GM04504 (cell line): ENCODE results near the gene DGCR8.

Experiments
- DNase-seq: peaks from one replicate; pipeline ENCODE4 v3.0.0-alpha.2; 2012; ENCODE audit warnings: low read depth

DGCR8 gene

DNA sequence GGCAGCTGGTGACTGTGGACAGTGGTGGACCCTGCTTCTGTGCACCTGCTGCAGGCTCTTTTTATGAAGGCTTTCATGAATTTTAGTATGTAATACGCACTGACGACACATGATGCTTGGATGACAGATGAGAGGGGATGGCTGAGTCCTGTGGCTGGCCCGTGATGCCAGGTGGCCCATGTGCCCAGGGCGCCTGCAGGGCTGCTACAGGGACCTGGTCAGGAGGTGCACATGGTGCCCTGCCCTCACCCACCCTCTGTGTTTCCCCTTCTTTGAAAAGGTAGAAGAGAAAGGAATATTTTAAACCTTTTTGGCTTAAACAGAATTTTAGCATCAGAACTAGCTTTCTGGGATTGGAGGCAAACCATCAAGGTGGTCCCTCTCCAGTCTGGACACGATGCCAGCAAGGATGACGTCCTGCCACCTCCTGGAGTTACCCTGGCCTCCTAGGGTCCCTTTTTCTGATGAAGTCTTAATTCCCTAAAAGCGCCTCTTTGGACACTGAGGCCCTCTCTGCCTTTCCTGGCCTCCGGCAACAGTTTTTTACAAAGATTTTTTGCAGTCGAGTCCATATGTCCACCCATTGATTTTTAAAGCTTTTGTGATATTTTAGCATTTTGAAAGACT is 30.4 kb downstream of the DGCR8 start:
- DNase-seq, result no peak

DNA sequence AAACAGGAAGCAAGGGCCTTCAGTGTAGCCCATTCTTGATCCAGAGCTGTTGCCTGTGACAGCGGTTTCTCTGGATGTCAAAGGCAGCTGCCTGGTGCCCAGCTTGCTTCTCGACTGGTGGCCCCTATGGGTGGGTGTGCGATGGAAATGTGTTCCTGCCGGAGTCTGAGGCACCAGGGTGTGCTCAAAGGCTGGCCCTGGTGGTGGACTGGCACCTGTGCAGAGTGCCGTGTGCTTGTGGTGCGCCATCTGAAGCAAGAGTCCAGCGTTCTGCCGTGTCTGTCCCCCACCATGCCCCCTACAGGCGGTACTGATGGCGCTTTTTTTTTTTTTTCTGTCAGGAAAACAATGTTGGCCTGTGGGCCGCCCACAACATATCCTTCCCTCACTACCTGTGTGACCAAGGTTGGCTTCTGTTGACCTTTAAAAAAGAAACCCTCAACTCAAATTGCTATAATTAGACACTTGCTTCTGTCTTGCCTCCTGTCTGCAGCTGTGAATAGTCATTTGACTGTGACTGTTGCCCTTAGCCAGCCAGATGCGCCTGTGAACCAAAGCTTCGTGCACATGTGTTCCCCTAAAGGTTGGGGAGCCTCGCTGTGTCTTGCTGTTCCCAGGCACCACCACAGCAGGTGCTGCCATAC is 31.1 kb downstream of the DGCR8 start:
- DNase-seq, result no peak

DNA sequence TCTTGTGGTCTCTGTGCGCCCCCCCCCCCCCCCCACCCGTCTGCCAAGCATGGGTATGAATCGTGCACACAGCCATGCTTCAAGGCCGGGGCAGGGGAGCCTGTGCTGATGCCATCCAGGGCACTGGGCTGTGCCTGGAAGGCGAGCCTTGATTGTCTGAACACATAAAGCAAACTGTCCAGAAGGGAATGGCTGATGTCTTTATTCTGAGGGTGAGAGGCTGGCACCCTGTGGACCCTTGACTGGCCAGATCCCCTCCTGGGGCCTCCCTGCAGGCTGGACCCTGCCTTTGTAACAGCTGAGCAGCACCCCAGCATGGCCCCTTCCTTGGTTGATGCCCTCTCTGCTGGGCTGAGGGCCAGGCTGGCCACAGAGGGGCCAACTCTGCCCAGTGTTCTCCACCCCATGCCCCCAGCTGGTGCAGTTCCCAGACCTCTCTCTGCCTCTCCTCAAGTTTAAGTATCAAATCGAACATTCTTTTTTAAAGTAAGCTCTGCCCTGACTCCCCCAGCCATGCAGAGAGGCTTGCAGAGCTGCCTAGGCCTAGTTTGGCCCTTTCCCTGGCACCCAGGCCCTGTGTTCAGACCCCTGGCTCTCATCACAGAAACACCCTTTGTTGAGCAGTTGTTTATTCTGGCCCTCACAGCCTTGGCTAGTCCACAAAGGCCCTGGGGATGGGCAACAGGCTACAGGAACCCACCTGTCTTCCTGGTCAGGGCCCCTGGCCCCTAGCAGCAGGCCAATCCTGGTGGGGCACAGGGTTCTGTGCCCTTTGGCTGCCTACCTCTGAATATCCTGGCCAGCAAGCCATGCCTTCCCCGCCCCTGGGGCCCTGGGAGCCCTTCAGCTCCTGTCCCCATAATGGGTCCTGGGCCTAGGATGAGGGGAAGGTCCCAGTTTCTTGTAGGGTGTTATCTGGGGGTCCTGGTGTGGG is 31.9 kb downstream of the DGCR8 start:
- no peak for DNase-seq

DNA sequence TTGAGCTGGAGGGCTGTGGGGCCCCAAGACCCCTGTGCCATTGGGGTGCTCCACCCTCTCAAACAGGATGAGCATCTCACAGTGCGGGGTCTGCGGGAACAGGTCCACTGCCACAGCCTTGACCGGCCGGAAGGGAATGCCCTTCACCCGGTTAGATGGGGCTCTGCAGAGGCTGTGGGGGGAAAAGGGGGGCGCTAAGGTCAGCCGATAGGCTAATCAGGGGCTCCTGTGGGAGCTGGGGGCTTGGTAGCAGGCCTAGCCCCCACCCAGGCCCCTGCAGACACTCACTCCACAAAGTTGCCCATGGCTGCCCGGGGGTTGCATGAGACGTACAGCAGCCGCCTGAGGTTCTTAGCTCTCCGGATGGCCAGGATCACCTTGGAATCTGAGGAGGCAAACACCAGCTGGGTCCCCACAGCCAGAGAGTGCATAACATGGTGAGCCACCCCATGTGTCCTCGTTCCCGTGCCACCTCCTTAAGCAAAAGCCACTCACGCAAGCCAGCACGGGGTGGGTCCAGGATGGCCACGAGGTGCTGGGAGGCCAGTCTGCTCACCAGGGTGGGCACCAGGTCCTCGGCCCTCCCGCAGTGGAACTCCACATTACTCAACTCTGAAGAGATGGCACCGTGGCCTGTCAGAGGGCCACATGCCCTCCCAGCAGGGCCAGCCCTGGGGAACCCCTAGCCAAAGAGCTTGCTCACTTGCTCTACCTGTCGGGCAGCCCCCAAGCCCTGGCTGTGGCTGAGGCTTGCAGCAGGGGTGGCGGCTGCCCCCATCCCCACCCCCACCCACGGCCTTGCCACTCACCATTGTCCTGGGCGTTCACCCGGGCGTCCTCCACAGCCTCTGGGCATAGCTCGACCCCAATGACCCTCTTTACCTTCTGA is 32.8 kb downstream of the DGCR8 start:
- no peak for DNase-seq

DNA sequence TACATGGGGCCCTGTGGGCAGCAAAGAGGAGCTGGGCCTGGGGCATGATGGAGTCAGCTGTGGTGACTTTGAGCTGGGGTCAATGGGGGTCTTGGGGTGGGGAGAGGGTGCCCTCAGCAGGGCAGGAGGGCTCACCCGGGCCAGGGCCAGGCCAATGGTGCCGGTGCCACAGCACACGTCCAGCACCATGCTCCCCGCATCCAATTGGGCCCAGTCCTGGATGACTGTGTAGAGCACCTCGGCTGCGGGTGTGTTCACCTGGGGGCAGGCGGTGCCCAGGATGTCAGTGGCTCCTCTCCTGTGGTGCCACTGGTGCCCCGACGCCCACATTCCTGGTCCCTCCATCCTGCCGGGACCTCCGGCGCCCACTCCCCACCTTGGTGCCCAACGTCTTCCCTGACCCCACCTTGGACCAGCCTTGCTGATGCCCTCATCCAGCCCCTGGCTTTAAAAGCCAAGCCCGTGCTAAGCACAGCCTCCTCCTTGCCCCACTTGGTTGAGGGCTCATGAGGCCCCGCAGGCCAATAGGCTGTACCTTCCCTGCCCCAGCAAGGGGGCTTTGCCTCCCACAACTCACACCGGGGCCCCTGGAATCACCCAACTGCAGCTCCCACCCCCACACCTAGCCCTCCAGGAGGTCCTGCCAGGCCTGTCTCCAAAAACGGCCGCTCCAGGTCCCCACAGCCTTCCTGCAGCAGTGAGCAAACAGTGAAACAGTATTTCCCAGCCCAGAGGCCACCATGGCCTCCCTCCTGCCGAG is 33.7 kb downstream of the DGCR8 start:
- no peak for DNase-seq

DNA sequence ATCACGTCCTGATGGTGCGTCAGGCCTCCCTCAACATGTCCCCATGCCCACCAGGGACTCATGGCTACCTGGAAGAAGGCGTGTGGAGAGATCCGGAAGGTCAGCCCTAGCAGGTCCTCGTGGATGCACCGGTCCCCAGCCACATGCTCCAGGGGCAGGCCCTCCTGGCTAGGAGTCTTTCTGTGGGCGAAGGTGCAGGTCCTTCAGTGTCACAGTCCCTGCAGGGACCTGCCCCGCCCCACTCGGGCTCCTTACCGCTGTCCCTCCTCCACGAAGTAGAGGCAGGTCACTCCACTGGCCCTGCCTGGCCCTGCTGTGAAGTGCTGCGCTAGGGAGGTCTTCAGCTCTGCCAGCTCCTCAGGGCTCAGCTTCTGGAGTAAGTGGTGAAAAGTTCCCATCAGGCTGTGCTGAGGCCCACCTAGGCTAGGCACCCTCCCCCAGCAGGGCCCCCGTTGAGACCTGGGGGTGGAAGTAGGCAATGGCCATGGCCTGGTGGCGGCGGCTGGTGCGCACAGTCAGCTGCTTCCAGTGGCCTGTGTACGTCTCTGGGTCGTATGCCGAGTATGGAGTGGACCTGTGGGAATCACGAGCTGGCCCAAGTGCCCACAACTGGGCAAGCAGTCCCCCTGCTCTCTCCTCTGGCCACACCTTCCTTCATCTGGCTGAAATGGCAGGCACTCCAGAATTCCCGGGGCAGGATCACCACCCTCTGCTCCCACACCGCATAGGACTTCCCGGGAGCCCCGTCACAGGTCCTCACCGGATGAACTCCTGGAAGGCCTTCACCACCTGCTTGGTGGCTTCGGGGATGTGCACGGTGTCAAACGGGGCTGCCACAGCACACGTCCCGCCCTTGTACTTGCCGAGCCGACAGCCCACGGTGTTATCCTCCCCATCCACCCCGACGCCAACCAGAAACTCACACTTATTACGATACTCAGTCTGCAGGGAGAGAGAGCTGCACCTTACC is 34.8 kb downstream of the DGCR8 start:
- DNase-seq, result no peak

DNA sequence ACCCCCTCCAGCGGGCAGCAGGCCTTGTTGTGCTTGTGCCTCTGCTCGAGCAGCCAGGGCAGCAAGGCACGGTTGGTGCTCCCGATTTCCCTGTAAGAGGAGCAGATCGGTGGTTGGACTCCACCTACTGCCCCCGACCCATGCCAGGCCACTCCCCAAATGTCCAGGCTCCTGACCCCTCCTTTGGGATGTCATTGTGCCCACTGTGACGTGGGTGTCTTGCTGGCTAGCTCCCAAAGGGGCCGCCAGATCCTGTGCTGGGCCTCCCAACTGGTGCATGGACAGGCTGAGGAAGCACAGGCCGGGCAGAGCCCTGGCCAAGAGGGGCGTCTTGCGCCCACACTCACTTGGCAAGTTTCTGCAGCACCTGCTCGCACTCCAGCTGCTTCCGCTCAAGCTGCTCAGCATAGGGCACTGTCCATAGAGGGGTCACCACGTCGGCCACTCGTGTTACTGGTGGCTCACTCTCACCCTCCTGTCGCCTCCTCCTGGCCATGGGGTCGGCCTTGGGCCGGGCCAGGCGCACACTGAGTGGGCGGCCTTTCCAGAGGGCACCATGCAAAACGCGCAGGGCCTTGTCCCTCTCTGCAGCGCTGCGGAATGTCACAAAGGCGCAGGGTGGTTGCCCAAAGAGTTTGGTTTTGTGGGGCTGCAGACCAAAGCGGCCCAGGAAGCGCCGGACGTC is 35.8 kb downstream of the DGCR8 start, which contains the start of gene RANBP1:
TSS of gene RANBP1 (plus strand) at position 414 of the 685 bp plus-strand sequence. CDS start at position 495, 81 bp downstream.
- DNase-seq, result no peak

DNA sequence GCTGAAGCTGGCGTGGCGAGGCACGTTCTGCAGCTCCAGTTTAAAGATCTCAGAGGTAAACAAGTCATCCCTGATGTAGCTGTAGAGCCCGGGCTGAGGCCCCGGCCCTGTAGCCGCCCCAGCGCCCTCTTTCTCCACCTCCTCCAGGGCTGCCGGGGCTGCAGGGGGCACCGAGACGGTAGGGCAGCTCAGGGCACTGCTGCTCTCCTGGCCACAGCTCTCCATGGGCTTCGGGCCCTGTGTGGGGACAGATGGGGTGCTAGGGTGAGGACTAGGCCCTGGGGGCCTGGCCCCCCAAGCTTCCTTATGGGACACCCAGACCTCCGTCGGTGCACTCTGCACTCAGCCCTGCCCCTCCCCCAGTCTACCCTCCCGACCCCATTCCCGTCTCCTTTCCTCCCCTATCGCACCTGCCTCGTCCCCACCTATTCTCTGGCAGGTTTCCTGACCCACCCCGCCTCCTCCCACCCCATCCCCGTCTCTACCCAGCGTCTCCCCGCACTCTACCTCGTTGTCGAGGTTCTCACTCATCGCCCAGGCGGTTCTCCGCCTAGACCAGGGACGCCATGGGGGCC is 36.4 kb downstream of the DGCR8 start:
- no peak for DNase-seq

DNA sequence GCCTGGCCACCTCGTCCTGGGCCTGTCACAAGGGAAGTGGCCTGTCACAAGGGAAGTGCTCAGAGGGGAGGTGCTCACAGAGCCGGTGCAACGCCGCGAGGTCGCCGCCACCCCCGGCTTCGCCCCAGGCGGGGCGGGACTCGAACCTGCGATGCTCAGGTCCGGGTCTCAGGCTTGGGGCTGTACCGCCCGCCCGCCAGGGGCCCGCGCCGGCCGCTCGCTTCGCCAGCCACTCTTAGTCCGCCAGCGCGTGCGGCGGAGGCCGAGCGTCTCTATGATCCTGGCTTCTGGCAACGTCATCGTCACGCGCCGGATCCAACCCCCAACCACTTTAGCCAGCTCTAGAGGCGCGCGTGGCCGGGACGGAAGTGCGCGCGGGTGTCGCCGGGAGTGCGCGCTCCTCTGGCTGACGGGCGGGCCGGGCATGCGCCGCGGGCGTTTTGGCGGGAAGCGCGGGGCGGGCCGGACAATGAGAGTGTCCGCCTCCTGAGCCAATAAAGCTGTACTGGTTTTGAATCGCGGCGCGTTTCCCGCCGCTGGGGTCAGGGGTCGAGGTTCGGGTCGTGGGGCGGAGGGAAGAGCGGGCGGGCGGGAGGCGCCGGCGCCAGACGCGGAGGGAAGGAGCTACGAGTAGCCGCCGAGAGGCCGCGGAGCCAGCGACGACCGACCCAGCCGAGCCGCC is 37.1 kb downstream of the DGCR8 start, which contains the start of gene TRMT2A:
TSS of gene TRMT2A (minus strand) at position 276 of the 682 bp plus-strand sequence. CDS start 320 bp downstream, outside the sequence.
- DNase-seq, result peak; percentile 96

DNA sequence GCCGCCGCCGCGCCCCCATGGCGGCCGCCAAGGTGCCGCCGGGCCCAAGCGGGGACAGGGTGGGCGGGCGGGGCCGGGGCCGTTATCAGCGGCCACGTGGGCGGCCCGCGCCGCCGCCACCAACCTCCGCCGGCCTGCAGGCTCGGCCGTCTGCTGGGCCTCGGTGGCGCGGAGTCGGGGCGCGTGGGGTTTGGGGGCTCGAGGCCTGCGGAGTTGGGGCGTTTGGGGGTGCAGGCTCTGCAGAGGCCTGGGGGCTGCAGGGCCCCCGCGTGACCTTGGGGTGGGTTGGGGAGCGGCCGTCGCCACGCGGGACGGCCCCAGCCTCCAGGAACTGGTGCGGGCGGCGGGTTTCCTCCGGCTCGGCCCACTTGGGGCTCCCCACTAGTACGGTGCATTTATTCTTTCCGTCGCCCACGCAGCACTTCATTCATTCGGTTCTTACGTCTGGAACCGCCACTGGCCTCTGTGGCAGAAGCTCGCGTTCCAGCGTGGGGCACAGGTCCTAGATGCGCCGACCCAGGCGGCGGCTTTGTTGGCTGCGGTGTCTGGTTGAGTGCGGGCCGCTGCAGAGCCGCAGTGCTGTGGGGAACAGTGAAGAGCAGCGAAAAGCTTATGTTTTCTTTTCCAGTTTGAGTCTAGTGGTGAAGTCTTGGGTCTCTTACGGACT is 37.7 kb downstream of the DGCR8 start:
- no peak for DNase-seq

DNA sequence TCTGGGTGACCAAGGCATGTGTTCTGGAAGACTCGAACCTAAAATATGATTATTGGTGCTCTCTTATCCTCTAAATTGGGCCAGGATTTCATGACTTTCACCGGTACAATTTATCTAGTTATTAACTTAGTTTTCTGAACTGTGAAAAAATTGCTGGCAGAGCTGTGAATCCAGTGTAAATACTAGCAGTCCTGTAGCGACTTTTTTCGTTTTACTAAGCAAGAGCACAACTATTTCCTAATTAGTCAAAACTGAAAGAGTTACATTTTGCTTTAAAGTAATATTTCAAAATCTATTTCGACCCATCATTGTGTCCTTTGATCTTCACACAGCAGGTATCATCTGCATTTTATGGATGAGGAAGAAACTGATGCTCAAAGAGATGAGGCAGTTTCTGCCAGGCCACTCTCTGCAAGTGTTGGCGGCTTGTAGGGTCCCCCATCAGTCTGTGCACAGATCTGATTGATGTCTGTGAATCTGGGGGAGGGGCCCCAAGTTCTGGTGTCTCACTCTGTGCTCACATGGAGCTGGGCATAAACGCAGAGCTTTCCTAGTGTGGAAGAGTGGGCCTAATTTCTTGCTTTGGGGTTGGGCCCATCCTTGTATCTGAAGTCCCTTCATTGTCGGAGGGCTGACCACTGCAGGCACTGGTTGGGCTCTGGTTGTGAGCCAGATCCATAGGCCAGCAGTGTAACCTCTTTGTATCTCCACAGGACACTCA is 38.4 kb downstream of the DGCR8 start:
- DNase-seq, result no peak

DNA sequence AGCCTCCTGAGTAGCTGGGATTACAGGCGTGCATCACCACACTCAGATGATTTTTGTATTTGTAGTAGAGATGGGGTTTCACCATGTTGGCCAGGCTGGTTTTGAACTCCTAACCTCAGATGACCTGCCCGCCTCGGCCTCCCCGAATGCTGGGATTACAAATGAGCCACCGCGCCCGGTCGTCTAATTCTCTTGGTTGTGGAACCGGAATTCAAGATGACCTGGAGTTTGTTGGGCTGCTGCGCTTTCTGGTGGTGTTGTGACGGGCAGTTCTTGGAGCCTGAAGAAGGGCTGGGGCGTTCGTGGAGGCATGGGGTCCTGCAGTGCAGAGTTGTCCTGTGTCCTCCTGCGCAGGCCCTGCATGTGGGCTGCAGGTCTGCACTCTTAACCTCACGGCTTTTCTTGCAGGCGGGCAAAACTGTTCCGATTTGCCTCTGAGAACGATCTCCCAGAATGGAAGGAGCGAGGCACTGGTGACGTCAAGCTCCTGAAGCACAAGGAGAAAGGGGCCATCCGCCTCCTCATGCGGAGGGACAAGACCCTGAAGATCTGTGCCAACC is 41.9 kb downstream of the DGCR8 start:
- no peak for DNase-seq

DNA sequence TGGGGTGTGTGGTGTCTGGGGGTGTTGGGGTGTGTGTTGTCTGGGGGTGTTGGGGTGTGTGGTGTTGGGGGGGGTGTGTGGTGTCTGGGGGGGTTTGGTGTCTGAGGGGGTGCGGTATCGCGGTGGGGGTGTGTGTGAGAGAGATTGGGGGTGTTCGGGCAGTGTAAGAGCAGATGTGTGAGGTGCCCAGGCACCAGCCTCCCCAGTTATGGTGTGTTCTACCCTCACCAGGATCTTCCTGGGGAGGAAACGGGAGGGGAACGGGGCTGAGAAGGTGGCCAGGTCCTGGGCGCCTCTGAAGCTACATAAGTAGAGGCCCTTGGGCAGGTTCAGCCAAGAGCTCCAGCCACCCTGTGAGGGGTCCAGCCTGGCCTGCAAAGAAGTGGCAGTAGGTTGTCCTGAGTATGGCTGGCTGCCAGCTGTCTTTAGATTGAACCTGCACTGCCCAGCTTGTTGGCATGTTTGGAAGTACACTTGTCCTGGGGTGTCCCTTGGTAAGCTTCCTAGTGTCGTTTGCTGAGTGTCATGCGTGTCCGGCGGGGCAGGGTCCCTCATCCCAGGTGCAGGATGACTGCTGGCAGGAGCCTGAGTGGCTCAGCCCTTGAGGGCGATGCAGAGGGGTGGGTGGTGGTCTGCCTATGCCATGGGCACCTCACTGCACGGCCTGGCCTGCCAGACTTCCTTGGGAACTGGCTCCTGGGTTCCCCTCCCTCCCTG is 43.5 kb downstream of the DGCR8 start:
- no peak for DNase-seq

DNA sequence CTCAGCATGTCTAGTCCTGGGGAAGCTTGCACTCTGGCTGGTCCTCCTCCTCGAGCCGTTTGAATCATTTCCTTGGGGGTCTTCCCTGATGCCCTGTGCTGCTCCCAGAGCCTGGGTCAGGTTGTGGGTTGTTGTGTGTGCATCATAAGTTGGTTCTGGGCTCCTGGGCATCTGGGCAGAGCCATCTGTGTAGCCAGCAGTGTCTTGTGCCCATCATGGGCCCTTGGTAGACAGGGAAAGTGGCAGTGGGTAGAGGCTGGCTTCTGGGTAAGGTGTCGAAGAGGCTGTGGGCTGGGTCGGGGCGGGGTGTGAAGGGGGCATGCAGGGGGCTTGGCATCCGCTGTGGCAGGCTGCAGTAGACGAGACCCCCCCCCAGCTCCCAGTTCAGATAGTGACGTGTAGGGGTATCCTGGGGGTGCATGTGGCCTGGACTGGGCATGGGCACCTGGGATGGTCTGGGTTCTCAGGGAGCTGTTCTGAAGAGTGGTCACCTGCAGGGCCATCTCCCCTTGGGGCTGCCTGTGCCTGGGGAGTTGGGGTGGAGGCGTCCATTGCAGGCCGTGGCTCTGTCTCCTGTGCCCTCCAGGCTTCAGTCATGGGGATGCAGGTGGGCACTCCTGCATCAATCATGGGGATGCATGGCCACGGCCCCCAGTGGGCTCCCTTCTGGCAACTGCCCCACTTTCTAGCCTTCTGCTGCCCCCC is 44.2 kb downstream of the DGCR8 start:
- DNase-seq, result no peak
